Colon (tissue), 2 donors: Measurements from ENCODE around the gene EFNA2.

Experiments
- FAIRE-seq: peaks from 2 replicates; lab custom pipeline; 2012; peaks lifted over from hg19 to GRCh38; lab: Jason Lieb, UNC
- donor health status: control.
- donor health status: control.

Gene EFNA2

GRCh38 chr19:1272423-1273262, 13.0 kb upstream of the EFNA2 start:
- no peak for FAIRE-seq

- no peak for FAIRE-seq
These were observed 12.2 kb upstream of the EFNA2 start for GRCh38 chr19:1273263-1274041.

GRCh38 chr19:1274081-1274851, 11.4 kb upstream of the EFNA2 start:
- no peak for FAIRE-seq

- no peak for FAIRE-seq
These were observed 10.8 kb upstream of the EFNA2 start for GRCh38 chr19:1274852-1275259.

GRCh38 chr19:1275260-1275975, 10.3 kb upstream of the EFNA2 start, which contains the start of gene FAM174C:
Gene FAM174C, plus strand, starts transcription at chr19:1275530. Its CDS starts 20 bp downstream, at chr19:1275550.
- no peak for FAIRE-seq

GRCh38 chr19:1275976-1276627, 9.6 kb upstream of the EFNA2 start:
- no peak for FAIRE-seq

GRCh38 chr19:1276628-1277022, 9.0 kb upstream of the EFNA2 start:
- FAIRE-seq = no peak

GRCh38 chr19:1277061-1277460, 8.6 kb upstream of the EFNA2 start:
- FAIRE-seq = no peak

GRCh38 chr19:1278074-1278473, 7.6 kb upstream of the EFNA2 start:
- no peak for FAIRE-seq

GRCh38 chr19:1278713-1279660, 6.7 kb upstream of the EFNA2 start:
- no peak for FAIRE-seq

GRCh38 chr19:1279782-1280341, 5.8 kb upstream of the EFNA2 start:
- no peak for FAIRE-seq

- no peak for FAIRE-seq
These were observed 4.8 kb upstream of the EFNA2 start for GRCh38 chr19:1280636-1281568.

GRCh38 chr19:1281569-1282287, 3.9 kb upstream of the EFNA2 start:
- FAIRE-seq = no peak

GRCh38 chr19:1282588-1283206, 3.0 kb upstream of the EFNA2 start:
- FAIRE-seq = no peak

- no peak for FAIRE-seq
These were observed 2.3 kb upstream of the EFNA2 start for GRCh38 chr19:1283207-1283916.

GRCh38 chr19:1283917-1284292, 1.8 kb upstream of the EFNA2 start:
- FAIRE-seq = no peak
